ENCODE measurements around the gene SMG7.

DNA sequence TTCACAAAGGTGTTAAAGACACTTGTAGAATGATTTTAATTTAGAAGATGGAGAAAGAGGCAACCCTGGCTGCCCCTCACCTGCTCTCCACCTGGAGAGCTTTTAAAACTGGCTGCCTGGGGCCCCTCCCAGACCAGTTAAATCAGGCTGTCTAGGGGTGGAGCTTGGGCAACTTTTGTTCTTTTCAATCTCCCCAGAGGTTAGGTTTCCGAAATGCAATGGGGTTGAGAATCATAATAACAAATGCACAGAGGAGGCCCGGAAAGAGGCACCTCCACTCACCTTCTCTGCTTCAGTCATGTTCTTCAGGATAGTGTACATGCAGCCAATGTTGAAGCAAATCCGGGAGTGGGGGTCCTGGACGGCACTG is 117.6 kb downstream of the SMG7 start:
- TF ChIP-seq, protein P1, sequence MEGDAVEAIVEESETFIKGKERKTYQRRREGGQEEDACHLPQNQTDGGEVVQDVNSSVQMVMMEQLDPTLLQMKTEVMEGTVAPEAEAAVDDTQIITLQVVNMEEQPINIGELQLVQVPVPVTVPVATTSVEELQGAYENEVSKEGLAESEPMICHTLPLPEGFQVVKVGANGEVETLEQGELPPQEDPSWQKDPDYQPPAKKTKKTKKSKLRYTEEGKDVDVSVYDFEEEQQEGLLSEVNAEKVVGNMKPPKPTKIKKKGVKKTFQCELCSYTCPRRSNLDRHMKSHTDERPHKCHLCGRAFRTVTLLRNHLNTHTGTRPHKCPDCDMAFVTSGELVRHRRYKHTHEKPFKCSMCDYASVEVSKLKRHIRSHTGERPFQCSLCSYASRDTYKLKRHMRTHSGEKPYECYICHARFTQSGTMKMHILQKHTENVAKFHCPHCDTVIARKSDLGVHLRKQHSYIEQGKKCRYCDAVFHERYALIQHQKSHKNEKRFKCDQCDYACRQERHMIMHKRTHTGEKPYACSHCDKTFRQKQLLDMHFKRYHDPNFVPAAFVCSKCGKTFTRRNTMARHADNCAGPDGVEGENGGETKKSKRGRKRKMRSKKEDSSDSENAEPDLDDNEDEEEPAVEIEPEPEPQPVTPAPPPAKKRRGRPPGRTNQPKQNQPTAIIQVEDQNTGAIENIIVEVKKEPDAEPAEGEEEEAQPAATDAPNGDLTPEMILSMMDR (IDR thresholded peaks at IDR 0.05) = no peak
- TF ChIP-seq POLR2AphosphoS5 (IDR thresholded peaks at IDR 0.05) = no peak
- no peak for TF ChIP-seq POLR2A (IDR thresholded peaks at IDR 0.05)
- no peak for TF ChIP-seq EP300 (IDR thresholded peaks at IDR 0.05)
